Retinal pigment epithelial cell (primary cell): ENCODE data around the gene SLC24A3.

ENCODE experiments used
- DNase-seq: peaks from one replicate; pipeline ENCODE4 v3.0.0-alpha.2; 2010; ENCODE audit warnings: low read depth
- H3K4me3 ChIP-seq: 2 replicates; pipeline ENCODE4 v1.5.1; 2011; ENCODE audit warnings: mild to moderate bottlenecking, low read length, control low read depth, moderate library complexity
- TF ChIP-seq, protein P1 (sequence below): conservative IDR thresholded peaks from 2 replicates; pipeline ENCODE4 v1.5.1; 2011; ENCODE audit warnings: low read depth, low read length, control low read depth, inconsistent platforms

Gene SLC24A3

DNA sequence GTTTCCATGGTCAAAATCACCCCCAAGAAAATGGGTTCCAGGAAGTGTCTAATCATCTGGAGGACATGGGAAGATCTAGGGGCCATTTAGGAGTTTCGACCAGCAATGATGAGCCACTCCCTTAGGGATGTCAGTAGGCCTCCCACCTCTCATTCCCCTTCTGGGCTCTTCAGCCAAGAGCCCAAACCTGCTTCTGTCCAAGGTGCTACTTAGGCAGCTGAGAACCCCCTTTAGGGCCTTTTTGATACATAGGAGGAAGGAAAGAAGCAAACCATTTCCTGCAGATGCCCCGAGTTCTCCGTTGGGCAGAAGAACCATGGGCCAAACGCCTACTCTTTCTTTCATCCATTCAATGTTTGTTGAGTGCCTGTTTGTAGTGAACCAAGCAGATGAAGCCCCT lies 404.2 kb downstream of the SLC24A3 start:
- TF ChIP-seq, protein P1, sequence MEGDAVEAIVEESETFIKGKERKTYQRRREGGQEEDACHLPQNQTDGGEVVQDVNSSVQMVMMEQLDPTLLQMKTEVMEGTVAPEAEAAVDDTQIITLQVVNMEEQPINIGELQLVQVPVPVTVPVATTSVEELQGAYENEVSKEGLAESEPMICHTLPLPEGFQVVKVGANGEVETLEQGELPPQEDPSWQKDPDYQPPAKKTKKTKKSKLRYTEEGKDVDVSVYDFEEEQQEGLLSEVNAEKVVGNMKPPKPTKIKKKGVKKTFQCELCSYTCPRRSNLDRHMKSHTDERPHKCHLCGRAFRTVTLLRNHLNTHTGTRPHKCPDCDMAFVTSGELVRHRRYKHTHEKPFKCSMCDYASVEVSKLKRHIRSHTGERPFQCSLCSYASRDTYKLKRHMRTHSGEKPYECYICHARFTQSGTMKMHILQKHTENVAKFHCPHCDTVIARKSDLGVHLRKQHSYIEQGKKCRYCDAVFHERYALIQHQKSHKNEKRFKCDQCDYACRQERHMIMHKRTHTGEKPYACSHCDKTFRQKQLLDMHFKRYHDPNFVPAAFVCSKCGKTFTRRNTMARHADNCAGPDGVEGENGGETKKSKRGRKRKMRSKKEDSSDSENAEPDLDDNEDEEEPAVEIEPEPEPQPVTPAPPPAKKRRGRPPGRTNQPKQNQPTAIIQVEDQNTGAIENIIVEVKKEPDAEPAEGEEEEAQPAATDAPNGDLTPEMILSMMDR = no peak
- H3K4me3 ChIP-seq = no peak overlapping the region
- DNase-seq = no peak

DNA sequence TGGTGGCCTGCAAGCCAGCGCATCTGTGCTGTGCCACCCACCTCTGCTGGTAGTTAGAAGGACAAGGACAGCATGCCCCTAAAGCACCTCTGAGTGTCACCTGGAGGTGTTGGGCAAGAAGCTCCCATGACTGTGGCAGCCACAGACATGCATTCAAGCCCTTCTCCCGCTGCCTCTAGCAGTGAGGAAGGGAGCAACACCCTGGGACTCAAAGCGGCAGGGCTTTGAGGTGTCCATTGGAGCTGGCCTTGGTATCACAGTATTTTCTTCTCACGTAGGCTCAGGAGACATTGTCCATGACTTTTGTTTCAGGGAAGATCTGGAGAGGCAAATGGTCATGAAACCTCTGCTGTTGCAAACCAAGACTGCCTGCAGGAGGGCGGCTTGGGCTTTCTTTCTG lies 404.8 kb downstream of the SLC24A3 start:
- TF ChIP-seq, protein P1 = no peak
- no peak overlapping the region for H3K4me3 ChIP-seq
- DNase-seq = no peak

DNA sequence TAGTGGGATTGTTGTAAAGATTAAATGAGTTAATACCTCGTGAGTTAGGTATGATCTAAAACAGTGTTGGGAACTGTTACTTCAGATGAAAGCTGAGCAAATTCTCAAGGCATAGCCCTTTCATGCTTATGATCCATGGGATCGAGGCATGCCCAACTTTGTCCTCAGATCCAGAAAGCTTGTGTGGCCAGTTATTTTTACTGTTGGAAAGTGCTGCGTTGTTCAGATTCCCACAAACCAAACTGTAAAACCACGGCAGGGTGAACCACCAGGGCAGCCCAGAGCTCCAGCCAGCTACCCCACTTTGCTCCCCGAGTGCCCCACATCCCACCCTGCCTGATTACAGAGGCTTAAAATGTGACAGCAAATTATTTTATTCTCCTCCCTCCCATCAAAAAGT lies 406.3 kb downstream of the SLC24A3 start:
- no peak overlapping the region for H3K4me3 ChIP-seq
- no peak for DNase-seq
- TF ChIP-seq, protein P1 = no peak

DNA sequence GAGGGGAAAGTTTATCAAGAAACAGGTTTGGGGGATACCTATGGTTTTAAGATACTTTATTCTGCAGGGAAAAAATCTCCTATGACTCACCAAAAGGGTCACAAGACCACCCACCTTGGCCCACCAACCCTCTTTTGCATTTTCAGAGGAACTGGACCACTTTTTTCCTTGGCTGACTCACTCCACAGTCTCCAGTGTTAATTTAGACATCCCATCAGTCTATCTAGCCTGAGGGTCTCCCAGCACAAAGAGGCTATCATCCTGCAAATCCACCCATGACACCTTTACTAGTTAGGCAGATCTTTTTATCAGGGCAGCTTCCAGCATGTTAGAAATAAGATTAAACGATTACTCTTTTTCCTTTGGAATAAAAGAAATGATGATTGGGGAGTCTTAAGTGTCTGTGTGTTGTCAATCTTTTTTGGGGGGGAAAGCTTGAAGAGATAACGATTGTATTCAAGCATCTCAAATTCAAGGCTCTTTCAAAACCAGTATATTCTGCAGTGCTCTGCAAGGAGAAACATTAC lies 407.5 kb downstream of the SLC24A3 start:
- no peak for DNase-seq
- TF ChIP-seq, protein P1 = no peak
- H3K4me3 ChIP-seq = no peak overlapping the region

DNA sequence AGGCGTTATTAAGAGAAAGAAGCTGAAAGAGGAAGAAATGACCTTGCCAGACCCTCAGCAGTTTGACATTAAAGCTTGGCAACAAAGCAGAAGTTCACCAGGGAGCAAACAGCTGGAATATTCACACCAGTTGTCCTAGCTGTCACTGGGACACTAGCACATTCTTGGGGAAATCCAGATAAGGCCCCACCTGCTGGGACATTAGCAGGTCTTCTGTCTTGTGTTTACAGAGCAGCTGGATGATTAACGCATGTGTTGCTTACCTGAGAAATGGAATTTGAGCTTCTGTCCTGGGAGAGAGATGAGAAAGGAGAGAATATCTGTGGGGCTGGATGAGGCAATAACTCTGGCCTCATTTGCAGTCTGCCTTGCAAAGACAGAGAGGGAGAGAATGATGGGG lies 408.0 kb downstream of the SLC24A3 start:
- DNase-seq = no peak
- H3K4me3 ChIP-seq = no peak overlapping the region
- TF ChIP-seq, protein P1 = no peak

DNA sequence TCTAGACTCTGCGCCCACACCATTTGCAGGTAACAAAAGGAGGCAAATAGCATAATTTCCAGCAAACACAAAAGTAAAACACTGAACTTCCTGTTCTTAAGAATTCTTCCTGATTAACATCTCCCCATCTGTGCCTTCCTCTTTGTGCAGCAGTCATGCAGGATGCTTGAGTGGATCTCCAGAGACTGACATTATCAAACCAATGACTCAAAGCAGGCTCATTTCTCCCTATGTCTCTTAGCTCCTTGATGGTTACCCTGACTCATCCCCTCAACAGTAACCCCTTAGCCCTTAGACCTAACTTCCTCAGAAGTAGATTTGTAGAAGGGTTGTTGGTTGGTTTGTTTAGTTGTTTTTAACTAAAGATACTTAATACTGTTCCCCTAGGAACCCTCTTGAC lies 408.6 kb downstream of the SLC24A3 start:
- no peak overlapping the region for H3K4me3 ChIP-seq
- TF ChIP-seq, protein P1 = no peak
- DNase-seq = no peak

DNA sequence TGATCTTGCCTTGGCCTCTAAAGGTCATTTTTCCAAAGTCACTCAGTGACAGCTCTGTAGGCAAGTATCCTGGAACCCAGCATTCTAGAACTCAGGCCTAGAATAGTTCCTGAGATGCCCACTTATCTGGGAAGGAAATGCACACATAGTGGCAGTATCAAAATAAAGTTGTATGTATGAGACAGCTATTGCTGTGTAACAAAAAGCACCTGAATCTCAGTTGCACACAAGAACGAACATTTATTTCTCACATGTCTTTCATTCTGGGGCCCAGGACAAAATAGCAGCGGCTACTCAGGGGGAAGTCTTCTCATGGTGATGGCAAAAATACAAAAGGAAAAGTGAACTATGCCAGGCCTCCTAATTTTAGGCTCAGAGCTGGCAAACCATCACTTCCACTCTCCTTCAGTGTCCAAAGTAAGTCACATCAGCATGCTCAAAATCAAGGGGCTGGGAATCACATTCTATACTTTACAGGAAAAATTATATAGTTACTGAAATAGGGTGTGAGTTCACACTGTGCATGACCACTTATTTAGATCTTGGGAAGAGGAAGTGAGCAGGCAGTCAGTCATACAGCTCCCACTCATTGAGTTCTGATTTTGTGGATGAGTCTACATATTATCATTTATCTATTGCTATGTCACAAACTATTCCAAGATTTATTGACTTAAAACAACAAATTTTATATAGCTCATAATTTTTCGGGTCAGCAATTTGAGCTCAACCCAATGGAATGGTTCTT lies 412.0 kb downstream of the SLC24A3 start:
- H3K4me3 ChIP-seq = no peak overlapping the region
- DNase-seq = no peak
- TF ChIP-seq, protein P1 = no peak
